Trophoblast cell (in vitro differentiated cells and primary cell): ENCODE results near the gene GTF2F2.

Experiments used
- DNase-seq, 2 donors: peaks; one replicate each; pipeline ENCODE4 v3.0.0-alpha.2; 2016
- H2AFZ ChIP-seq: 2 replicates; pipeline ENCODE4 v1.6.1; 2013; ENCODE audit warnings: low read length, moderate library complexity, mild to moderate bottlenecking; ENCODE audit not compliant: insufficient read depth, poor library complexity
- H2AK5ac ChIP-seq: 2 replicates; pipeline ENCODE4 v1.6.1; 2013; ENCODE audit warnings: mild to moderate bottlenecking, low read length
- H2BK120ac ChIP-seq: 2 replicates; pipeline ENCODE4 v1.6.1; 2013; ENCODE audit warnings: low read length, mild to moderate bottlenecking, moderate library complexity; ENCODE audit not compliant: insufficient read depth, poor library complexity
- H2BK12ac ChIP-seq: 2 replicates; pipeline ENCODE4 v1.6.1; 2013; ENCODE audit warnings: mild to moderate bottlenecking, low read length, moderate library complexity
- H2BK5ac ChIP-seq: 2 replicates; pipeline ENCODE4 v1.6.1; 2013; ENCODE audit warnings: low read length, low read depth, moderate library complexity, mild to moderate bottlenecking; ENCODE audit not compliant: poor library complexity
- H3K14ac ChIP-seq: 2 replicates; pipeline ENCODE4 v1.6.1; 2013; ENCODE audit warnings: mild to moderate bottlenecking, low read length
- H3K18ac ChIP-seq: 2 replicates; pipeline ENCODE4 v1.6.1; 2013; ENCODE audit warnings: mild to moderate bottlenecking, low read length
- H3K23ac ChIP-seq: 2 replicates; pipeline ENCODE4 v1.6.1; 2013; ENCODE audit warnings: low read length
- H3K27ac ChIP-seq: 2 replicates; pipeline ENCODE4 v1.5.1; 2013; ENCODE audit warnings: low read depth, mild to moderate bottlenecking, inconsistent platforms, low read length, moderate library complexity
- H3K27me3 ChIP-seq: 2 replicates; pipeline ENCODE4 v1.6.1; 2013; ENCODE audit warnings: inconsistent platforms, mild to moderate bottlenecking, low read length, moderate library complexity; ENCODE audit not compliant: insufficient read depth
- H3K36me3 ChIP-seq, 2 experiments: 1 replicate in 1 of 2; 2 replicates in 1 of 2; pipeline ENCODE4 v1.6.1; 2013; ENCODE audit warnings: low read length in 2 of 2, mild to moderate bottlenecking in 2 of 2, moderate library complexity in 1 of 2; ENCODE audit not compliant: insufficient read depth in 2 of 2, control insufficient read depth in 1 of 2
- H3K4ac ChIP-seq: 2 replicates; pipeline ENCODE4 v1.6.1; 2013; ENCODE audit warnings: low read depth, mild to moderate bottlenecking, low read length, moderate library complexity
- H3K4me1 ChIP-seq, 2 experiments: 1 replicate in 1 of 2; 2 replicates in 1 of 2; pipeline ENCODE4 v1.6.1; 2013; ENCODE audit warnings: low read length in 2 of 2, mild to moderate bottlenecking in 2 of 2, moderate library complexity in 1 of 2; ENCODE audit not compliant: insufficient read depth in 2 of 2, control insufficient read depth in 1 of 2
- H3K4me2 ChIP-seq: 2 replicates; pipeline ENCODE4 v1.6.1; 2013; ENCODE audit warnings: inconsistent platforms, mild to moderate bottlenecking, low read length, moderate library complexity
- H3K4me3 ChIP-seq: 2 replicates; pipeline ENCODE4 v1.5.1; 2013; ENCODE audit warnings: mild to moderate bottlenecking, low read depth, low read length, inconsistent platforms
- H3K79me1 ChIP-seq: one replicate; pipeline ENCODE4 v1.6.1; 2013; ENCODE audit warnings: low read length
- H3K79me2 ChIP-seq: 2 replicates; pipeline ENCODE4 v1.6.1; 2013; ENCODE audit warnings: low read length, mild to moderate bottlenecking; ENCODE audit not compliant: control insufficient read depth, insufficient read depth, poor library complexity
- H3K9ac ChIP-seq: 2 replicates; pipeline ENCODE4 v1.6.1; 2013; ENCODE audit warnings: mild to moderate bottlenecking, low read length
- H3K9me3 ChIP-seq: 2 replicates; pipeline ENCODE4 v1.6.1; 2013; ENCODE audit warnings: low read depth, mild to moderate bottlenecking, control low read depth, inconsistent platforms, low read length; ENCODE audit not compliant: insufficient read depth
- H4K12ac ChIP-seq: 2 replicates; pipeline ENCODE4 v1.6.1; 2013; ENCODE audit warnings: low read depth, mild to moderate bottlenecking, low read length, moderate library complexity
- H4K8ac ChIP-seq: 2 replicates; pipeline ENCODE4 v1.6.1; 2013; ENCODE audit warnings: low read depth, mild to moderate bottlenecking, low read length, moderate library complexity
- H4K91ac ChIP-seq: one replicate; pipeline ENCODE4 v1.6.1; 2013; ENCODE audit warnings: low read depth, mild to moderate bottlenecking, low read length, moderate library complexity
- WGBS: extraction: QIAGEN DNeasy Blood & Tissue Kit; methylation state at CpG from one replicate; pipeline ENCODE4 v1.1.7; 2013; ENCODE audit warnings: missing lambda C conversion rate; ENCODE audit not compliant: insufficient read length, insufficient coverage; ENCODE audit errors: extremely low coverage; 5-methylcytosine and 5-hydroxymethylcytosine counted together

GTF2F2 gene

DNA sequence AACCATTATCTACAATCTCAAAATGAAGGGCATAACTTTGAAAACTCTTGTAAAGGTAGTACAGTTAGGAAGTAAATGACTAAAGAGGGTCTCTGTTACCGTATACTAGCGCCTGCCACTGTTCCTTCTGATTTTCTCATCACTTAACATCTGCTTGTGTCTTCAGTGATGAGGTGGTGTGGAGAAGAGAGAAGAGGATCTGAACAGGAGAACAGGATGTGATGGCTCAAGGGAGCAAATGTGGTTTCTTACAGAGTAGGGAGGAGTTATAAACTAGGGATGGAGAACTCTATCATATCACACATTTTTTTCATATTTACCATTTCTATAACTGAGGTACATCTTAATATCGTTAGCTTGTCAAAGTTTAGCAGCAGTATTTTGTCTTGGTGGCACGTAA is 79.4 kb downstream of the GTF2F2 start:
- Histone ChIP-seq H2BK5ac (no peak overlapping the region), H3K27ac (no peak overlapping the region), H3K79me1 (no peaks in the 10 kb centered on the region), H4K8ac (no peak overlapping the region), H2BK12ac (no peak overlapping the region), H3K4me1 (no peaks in the 10 kb centered on the region), H3K79me2 (no peaks in the 10 kb centered on the region), H2AK5ac (no peak overlapping the region), H3K18ac (no peak overlapping the region), H3K27me3 (no peaks in the 10 kb centered on the region), H3K36me3 (peaks cover 0 to 2% of the 10 kb centered on the region in 2 experiments), H2AFZ (no peak overlapping the region), H4K91ac (no peak overlapping the region), H3K9ac (no peak overlapping the region), H4K12ac (no peak overlapping the region), H3K23ac (no peak overlapping the region), H3K4ac (no peak overlapping the region), H3K4me2 (no peak overlapping the region), H2BK120ac (no peak overlapping the region), H3K4me3 (no peak overlapping the region), H3K14ac (no peak overlapping the region), H3K9me3 (no peaks in the 10 kb centered on the region)
- WGBS, result no CpG with 5 or more reads among the region's 4 CpGs
- no peak for DNase-seq

DNA sequence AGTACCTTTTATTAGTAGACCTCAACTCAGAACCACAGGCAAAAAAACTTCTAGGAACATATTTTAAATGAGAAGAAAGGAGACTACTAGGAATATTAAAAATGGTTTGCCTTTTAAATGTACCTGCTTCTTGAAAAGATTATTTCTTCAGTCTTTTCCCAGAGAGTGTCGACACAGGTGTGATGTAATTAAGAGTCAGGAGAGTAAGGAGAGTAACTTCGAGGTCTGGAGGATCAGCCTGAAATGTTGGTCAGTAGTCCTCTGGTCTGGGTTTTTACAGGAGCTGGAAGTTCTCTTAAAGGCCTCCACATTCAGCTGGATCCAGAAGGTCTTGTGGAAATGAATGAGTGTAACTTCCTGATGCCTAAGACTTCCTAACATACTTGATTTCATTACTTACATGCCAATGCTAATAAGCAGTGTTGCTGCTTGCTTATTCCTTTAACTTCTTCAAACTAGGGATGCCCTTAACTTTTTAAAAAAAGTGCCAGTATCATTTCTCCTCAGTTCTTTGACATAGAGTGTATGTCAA is 80.5 kb downstream of the GTF2F2 start, which contains the start of gene KCTD4:
Gene KCTD4, minus strand, starts transcription at position 345 of the 532 bp plus-strand sequence. CDS start 6,478 bp downstream, outside the sequence.
- Histone ChIP-seq H4K8ac (no peak within 1 kb of the TSS), H4K12ac (no peak within 1 kb of the TSS), H3K18ac (no peak within 1 kb of the TSS), H3K23ac (no peak within 1 kb of the TSS), H2BK5ac (no peak within 1 kb of the TSS), H2AFZ (no peak within 1 kb of the TSS), H3K79me1 (no peaks in the 10 kb centered on the region), H3K4me3 (no peak within 1 kb of the TSS), H3K9me3 (no peaks in the 10 kb centered on the region), H3K36me3 (peaks cover 0 to 2% of the 10 kb centered on the region in 2 experiments), H3K79me2 (no peaks in the 10 kb centered on the region), H3K4me1 (no peaks in the 10 kb centered on the region), H3K4ac (no peak within 1 kb of the TSS), H3K27ac (no peak within 1 kb of the TSS), H2AK5ac (no peak within 1 kb of the TSS), H3K4me2 (no peak within 1 kb of the TSS), H3K27me3 (no peaks in the 10 kb centered on the region), H3K14ac (no peak within 1 kb of the TSS), H4K91ac (no peak within 1 kb of the TSS), H2BK120ac (no peak within 1 kb of the TSS), H3K9ac (no peak within 1 kb of the TSS), H2BK12ac (no peak within 1 kb of the TSS)
- peak in 1 of 2 donors; percentile 29 for DNase-seq
- WGBS, result no CpG with 5 or more reads among the region's 2 CpGs

DNA sequence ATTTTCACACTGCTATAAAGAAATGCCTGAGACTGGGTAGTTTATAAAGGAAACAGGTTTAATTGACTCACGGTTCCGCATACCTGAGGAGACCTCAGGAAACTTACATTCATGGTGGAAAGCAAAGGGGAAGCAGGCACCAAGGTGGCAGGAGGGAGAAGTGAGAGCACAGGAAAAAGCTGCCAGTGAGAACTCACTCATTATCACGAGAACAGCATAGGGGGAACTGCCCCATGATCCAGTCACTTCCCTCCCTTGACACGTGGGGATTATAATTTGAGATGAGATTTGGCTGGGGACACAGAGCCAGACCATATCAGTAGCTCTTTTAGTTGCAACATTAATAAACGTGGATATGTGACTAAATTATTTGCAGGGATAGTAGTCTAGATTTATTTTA is 84.8 kb downstream of the GTF2F2 start:
- Histone ChIP-seq H3K4me3 (no peak overlapping the region), H3K36me3 (peaks cover 0 to 2% of the 10 kb centered on the region in 2 experiments), H3K9me3 (no peaks in the 10 kb centered on the region), H2AK5ac (no peak overlapping the region), H3K9ac (no peak overlapping the region), H2AFZ (no peak overlapping the region), H3K27ac (no peak overlapping the region), H3K79me2 (no peaks in the 10 kb centered on the region), H3K14ac (no peak overlapping the region), H2BK120ac (no peak overlapping the region), H3K18ac (no peak overlapping the region), H4K12ac (no peak overlapping the region), H3K79me1 (no peaks in the 10 kb centered on the region), H3K27me3 (no peaks in the 10 kb centered on the region), H3K4ac (no peak overlapping the region), H3K4me1 (no peaks in the 10 kb centered on the region), H2BK5ac (no peak overlapping the region), H2BK12ac (no peak overlapping the region), H4K91ac (no peak overlapping the region), H3K4me2 (no peak overlapping the region), H4K8ac (no peak overlapping the region), H3K23ac (no peak overlapping the region)
- no peak for DNase-seq
- WGBS, result no CpG with 5 or more reads among the region's 5 CpGs

DNA sequence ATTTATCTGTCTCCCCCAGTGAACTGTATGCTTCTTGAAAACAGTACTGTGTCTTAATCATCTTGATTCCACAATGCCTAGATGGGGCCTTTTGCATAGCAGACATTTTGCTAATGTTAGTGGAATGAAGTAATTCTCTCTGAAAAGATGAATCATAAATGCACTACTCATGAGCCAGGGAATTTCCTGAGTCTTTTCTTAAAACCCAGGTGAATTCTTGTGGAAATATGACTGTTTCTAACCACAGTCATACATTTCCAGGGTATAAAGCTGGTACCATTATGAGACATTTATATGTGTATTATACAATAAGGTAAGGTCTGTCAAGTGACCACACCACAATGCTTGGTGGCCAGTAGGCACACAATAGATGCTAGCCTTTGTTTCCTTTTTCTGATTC is 86.0 kb downstream of the GTF2F2 start:
- Histone ChIP-seq H3K36me3 (no peaks in the 10 kb centered on the region), H3K23ac (no peak overlapping the region), H3K4me2 (no peak overlapping the region), H3K79me2 (no peaks in the 10 kb centered on the region), H2BK120ac (no peak overlapping the region), H3K14ac (no peak overlapping the region), H3K27ac (peak overlapping the region; percentile 76), H2BK12ac (no peak overlapping the region), H3K9me3 (no peaks in the 10 kb centered on the region), H3K27me3 (no peaks in the 10 kb centered on the region), H3K18ac (no peak overlapping the region), H3K79me1 (no peaks in the 10 kb centered on the region), H2BK5ac (no peak overlapping the region), H4K12ac (no peak overlapping the region), H3K4me3 (no peak overlapping the region), H3K4me1 (no peaks in the 10 kb centered on the region), H4K91ac (no peak overlapping the region), H3K9ac (no peak overlapping the region), H2AK5ac (no peak overlapping the region), H4K8ac (no peak overlapping the region), H2AFZ (no peak overlapping the region), H3K4ac (no peak overlapping the region)
- DNase-seq, result peak; percentile 52 to 93
